ENCODE measurements around the gene BUD31. TPM values are rescaled to one million over a fixed set of nuclear protein-coding genes. Genes with fewer than 3 reads are reported as not detected.
"Not testable (repeated sequence)": the region's sequence is repeated elsewhere in the genome, so short reads cannot be mapped to it uniquely, and the experiment has no call there.

Gene BUD31
- total RNA-seq, 1 donor from 2014 or later: 95.8 TPM

DNA sequence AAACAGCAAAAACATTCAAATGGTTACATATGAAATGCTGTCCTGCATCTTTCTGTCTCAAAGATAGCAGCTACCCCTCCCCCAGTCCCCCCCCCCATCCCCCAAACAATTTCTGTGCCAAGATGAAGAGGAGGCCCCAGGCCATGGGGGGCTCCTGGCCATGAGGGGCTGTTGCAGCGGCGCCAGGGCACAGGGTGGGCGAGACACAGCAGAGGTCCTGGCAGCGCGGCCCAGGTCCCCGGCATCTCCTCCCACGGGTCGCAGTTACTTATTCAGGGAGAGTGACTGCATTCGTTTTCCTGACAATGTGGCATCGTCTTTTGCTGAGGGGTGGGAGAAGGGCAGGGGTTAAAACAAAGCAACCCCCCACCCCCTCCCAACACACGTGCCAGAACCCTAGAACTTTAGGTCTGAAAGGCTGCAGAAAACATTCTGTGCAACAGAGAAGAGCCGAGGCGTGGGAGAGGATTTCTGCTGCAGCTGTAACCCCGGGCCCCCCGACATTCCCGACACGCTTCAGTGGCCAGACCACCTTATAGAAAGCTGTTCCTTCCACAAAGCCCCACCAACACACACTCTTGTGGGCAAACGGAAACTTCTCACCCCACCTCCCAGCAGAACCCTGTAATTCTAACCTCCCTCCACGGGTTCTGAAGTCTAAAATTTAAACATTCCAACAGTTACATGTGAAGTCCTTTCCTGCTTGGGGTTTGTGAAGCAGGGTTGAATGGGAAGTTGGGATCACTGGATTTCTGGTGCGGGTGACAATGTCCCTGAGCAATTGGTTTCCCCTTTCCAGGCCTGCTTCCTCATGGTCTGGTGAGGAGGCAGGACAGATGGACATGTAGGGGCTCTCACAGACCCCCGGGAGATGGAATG lies 12.1 kb upstream of the BUD31 start:
- intact Hi-C loops (cut with micrococcal nuclease): no loop called here

DNA sequence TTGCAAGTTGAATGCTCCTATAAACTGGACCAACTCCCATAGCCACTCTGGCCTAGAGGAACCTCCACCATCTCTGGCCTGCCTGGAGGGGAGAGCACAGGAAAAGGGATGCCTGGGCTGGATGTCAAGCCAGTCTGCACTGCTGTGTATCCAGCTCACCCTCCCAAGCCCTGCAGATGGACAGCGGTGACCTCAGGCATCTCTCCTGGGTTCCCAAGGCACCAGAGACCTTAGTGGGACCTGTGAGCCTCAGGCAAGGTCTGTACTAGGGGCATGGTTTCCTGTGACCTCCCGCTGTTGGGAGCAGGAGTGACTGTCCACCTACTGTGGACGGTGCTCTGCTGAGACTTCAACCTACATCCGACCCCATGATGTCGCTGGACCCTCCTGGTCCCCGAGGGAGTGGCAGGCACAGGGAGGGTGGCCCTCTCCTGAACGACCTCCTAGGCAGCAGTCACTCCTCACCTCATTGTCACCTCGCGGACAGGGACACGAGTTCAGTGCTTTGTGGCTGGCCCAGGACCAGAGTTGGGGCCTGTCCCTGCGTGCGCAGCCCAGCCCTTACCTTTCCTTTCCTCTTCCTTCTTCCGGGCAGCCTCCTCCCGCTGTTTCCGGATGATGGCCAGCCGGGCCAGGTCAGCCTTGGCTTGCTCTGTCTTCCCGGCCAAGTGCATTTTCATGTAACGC lies 11.3 kb upstream of the BUD31 start:
- intact Hi-C loops (cut with micrococcal nuclease): no loop called here

DNA sequence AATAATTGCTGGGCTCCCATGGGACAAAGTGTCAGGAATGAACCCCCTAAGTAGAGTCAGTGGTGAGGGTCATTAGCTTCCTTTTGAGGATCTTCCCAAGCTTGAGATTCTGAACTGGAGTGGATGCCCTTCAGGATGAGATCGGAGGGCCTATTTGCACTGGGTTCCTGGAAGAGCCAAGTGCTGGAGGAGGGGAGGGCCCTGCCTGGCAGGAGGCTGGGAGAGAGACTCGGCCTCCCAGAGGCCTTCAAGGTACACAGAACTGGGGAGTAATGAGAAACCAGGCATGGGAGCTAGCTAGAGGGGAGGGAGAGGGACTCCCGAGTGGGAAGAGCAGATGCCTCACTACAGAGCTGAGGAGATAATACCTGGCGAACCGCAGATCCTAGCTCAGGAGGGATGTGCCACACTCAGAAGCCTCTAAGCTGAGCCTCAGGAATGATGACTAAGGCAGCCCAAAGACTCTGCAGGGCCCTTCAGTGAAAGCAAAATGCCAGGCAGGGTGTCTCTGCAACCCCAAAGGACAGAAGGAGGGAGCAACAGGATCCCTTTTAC lies 9.8 kb upstream of the BUD31 start:
- intact Hi-C loops (cut with micrococcal nuclease): no loop called here

DNA sequence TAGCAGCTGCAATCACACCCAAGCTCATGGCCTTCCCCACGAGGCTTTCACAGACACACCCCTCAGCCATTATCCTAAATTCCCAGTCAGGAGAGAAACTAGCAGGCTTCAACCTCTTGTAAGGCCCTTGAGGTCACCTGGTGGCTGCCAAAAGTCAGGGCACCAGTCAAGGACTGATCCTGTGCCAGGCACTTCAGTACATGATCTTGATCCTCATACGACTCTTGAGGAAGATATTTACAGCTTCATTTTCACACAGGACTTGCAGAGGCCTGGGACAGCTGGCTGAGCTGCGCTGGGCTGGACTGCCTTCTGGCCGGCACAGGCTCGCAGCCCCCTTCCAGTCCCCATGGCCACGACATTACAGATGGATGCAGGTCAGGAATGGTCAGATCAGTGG lies 9.2 kb upstream of the BUD31 start:
- intact Hi-C loops (cut with micrococcal nuclease): no loop called here

- intact Hi-C loops (cut with micrococcal nuclease): loop anchor here (10.0 kb wide), 1 partner anchor 682 kb away; the partner anchor contains the start of genes COPS6 and ZNF3
Measured at GRCh38 chr7:99402854-99403253, 5.9 kb upstream of the BUD31 start.

- intact Hi-C loops (cut with micrococcal nuclease): loop anchor here (10.0 kb wide), 1 partner anchor 681 kb away; the partner anchor contains the start of genes COPS6 and ZNF3
Measured at GRCh38 chr7:99403764-99404163, 5.0 kb upstream of the BUD31 start.

DNA sequence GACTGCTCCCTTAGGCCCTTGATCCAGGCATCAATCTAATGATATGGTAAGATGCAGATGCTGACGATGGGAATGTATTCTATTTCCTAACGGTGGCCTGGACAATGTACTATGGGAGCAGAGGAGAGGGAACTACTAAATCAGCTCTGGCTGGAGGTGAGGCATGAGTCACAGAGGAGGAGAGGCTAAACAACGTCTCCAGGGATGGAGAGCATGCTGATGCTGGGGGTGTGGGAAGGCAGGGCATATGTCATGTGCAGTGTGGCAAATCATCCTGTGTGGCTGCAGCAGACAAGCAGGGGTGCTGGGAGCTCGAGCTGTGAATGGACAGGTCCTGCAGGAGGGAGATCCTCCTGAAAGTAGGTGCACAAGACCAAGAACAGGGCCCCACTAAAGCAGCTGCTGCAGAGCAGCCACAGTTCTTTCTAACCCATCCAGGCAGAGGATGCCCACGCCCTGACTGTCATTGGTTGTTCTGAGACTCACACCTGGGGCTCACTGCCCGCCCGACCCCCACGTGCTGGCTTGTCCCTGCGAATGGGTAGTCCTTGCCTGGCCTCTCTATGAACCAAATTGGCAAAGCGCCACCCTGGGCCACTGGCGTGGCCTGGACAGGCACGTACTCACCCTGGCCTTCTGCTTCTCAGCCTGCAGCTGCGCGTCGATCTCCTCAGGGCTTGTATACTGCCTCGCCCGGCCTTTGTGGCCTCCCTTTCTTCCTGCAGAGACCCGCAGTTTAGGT lies 4.4 kb upstream of the BUD31 start:
- intact Hi-C loops (cut with micrococcal nuclease): loop anchor here (10.0 kb wide), 1 partner anchor 680 kb away; the partner anchor contains the start of genes COPS6 and ZNF3

DNA sequence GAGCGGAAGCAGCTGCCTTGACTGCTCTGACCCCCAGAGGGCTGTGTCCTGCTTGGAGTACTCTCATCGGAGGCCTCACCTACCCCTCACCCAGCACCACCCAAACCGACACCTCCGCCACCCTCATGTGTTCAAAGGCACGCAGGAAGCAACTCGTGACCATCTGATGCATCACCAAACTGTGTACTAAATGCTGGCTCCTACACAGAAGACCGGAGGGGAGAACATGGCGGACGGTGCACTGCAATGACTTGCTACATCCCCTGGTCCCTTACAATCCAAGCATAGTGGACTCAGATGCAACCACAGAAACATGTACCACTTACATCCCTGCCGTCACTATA lies 3.8 kb upstream of the BUD31 start:
- intact Hi-C loops (cut with micrococcal nuclease): loop anchor here (10.0 kb wide), 1 partner anchor 680 kb away; the partner anchor contains the start of genes COPS6 and ZNF3

DNA sequence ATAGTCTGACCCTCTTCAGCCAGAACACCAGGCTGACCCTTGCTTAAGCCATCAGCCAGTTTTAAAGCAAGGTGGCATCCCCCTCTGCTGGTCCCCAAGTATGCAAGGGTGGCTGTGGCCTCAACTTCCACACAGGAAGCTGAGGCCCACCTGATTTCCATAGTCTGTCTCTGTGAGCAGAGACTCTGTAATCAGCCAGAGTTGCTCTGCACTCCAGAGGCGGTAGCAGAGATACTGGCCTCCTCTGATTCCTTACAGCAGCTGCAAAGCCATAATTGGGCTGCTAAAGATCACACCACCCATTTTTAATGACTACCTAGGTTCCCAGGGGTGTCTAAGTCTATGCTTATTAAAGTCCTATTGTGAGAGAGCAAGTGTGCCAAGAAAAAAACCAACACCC lies 2.2 kb upstream of the BUD31 start:
- intact Hi-C loops (cut with micrococcal nuclease): loop anchor here (10.0 kb wide), 1 partner anchor 678 kb away; the partner anchor contains the start of genes COPS6 and ZNF3

- intact Hi-C loops (cut with micrococcal nuclease): loop anchor here (1.0 to 10.0 kb wide), 8 partner anchors 15 to 677 kb away; partner anchors contain the start of genes ARPC1B, COPS6, ZKSCAN5 and ZNF3
Measured at GRCh38 chr7:99407872-99408378, 844 bp upstream of the BUD31 start.

DNA sequence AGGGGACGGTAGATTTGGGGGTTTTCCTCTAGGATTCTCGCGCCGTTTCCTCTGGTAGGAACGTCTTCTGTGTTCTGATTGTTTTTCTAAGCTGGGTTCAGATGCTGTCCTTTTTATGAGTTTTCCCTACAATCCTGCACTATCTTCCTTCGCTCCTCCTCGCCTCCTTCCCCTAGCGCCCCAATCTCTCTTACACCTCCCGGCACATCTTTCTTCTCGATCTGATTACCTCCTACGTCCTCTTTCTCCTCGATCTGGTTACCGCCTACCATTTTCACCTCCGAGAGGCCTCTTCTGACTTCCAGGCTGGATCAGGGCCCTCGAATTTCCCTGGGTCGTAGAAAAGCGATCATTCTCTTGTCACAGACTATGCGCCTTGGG lies 413 bp downstream of the BUD31 start:
- intact Hi-C loops (cut with micrococcal nuclease): loop anchor here (1.0 to 10.0 kb wide), 5 partner anchors 16 to 676 kb away; partner anchors contain the start of genes COPS6, CPSF4, PTCD1 and ZNF3

DNA sequence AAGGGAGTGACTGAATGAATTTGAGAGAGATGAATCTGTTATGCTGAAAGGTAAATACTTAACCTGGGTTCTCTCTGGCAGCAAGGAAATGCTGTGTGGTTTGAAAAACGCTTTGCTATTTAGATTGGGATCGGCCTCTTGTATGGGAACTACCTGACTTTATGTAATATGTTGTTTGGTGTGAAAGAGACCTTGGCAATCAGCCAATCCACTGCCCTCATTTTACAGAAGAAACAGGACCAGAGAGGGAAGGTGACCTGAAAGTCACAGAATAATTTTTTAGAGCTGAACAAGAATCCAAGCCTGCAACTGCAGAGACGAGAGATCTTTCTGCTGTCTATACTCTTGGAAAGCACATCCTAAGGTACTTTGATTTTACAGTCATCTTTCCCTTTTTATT lies 1.0 kb downstream of the BUD31 start:
- intact Hi-C loops (cut with micrococcal nuclease): loop anchor here (1.0 to 10.0 kb wide), 5 partner anchors 17 to 675 kb away; partner anchors contain the start of genes COPS6, CPSF4, PTCD1 and ZNF3

DNA sequence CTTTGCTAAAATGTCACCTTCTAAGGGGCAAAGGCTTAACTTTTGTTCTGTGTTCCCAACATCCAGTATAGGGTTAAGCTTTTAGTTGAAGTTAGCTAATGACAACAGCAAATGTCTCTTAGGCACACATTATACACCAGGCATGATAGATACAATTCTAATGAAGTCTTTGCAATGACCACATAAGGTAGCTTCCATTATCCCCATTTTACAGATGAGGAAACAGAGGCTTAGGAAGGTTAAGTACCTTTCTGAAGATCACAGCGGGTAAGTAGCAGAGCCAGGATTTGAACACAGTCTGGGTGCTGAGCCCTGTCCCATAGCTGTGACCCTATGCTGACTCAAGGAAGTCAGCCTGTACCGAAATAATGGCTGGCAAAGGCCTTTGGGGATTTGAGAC lies 1.9 kb downstream of the BUD31 start:
- intact Hi-C loops (cut with micrococcal nuclease): no loop called here

DNA sequence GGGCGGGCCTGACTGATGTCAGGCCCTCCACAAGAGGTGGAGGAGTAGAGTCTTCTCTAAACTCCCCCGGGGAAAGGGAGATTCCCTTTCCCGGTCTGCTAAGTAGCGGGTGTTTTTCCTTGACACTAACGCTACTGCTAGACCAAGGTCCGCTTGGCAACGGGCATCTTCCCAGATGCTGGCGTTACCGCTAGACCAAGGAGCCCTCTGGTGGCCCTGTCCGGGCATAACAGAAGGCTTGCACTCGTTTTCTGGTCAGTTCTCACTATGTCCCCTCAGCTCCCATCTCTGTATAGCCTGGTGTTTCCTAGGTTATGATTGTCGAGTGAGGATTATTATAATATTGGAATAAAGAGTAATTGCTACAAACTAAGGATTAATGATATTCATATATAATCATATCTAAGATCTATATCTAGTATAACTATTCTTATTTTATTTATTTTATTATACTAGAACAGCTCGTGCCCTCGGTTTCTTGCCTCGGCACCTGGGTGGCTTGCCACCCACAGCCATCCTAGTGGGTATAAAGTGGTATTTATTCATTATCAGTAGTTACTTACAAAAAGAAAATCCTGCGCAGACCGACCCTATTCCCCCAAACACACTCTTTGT lies 6.9 kb downstream of the BUD31 start:
- intact Hi-C loops (cut with micrococcal nuclease): not testable (repeated sequence)

DNA sequence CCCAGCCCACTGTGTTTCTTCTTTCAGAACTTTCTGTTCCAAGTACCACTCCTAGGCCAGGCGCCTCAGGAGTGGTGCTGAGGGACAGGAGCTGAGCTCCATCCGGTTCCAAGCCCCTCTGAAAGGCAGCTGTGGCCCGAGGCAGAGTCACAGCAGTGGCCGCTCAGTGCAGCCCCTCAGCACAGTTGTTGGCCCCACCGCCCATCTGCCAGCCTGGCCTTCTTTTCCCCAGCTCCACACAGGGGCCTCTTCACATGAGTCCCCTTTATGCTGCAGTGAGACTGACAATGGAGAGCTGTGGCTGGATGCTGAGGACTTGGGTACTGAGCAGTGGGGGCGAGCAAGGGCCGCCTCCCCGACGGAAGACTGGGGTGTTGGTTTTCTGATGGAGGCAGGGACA lies 9.5 kb downstream of the BUD31 start:
- intact Hi-C loops (cut with micrococcal nuclease): no loop called here

DNA sequence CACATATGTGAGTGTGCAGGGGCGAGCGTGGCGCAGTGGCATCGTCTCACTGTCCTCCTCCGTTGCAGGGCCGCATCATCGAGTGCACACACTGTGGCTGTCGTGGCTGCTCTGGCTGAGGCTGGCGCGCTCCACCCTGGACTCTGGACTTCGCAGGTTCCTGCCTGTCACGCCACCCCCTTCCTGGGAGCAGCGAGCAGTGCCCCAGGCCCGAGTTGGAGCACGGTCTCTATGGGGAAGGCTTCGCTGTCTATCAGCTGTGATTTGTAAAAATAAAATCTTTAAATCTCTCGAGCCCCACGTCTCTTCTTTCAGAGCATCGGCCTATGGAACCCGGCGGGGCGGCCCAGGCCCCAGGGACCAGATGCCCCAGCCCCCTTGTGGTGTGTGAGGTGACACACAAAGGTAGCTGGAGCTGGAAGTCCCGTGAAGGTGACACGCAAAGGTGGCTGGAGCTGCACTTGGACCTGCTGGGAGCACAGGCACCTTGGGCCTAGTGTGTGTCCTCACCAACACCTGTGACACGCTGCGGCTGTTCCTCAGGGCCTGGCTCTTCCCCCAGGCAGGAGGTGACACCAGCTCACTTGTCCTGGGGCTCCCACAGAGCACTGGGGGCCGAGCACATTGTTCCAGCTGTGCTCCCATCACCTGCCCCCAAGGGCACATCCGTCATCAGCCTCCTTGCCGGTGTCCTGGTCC lies 10.7 kb downstream of the BUD31 start:
- intact Hi-C loops (cut with micrococcal nuclease): no loop called here

DNA sequence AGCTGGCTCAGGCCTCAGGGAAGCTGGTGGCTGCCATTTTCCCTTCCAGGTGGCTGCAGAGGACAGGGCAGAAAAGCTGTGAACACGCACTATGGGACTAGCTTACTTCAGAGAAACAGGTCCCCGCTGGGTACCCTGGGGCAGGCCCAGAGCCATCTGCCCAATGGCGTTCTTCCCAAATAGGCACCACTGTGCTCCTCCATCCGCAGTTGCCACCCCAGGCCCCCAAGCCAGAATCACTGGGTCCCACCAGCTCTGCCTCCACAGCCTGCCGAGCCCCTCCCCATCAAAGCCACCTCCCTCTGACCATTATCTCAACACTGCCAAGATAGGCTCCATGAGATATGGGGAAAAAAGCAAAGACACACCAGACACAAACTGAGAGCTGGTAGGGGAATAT lies 11.4 kb downstream of the BUD31 start:
- intact Hi-C loops (cut with micrococcal nuclease): no loop called here

DNA sequence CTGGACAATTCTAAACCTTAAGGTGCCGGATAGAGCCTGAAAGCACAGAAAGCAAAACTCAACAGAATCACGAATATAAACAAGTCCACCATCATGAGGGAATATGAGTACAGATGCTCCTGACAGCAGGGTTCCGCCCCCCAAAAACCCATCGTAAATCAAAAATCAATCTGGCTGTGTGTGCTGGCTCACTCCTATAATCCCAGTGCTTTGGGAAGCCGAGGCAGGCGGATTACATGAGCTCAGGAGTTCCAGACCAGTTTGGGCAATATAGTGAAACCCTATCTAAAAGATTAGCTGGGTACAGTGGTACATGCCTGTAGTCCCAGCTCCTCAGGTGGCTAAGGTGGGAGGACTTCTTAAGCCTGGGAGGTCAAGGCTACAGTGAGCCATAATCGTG lies 12.2 kb downstream of the BUD31 start:
- intact Hi-C loops (cut with micrococcal nuclease): no loop called here

- intact Hi-C loops (cut with micrococcal nuclease): no loop called here
Measured at GRCh38 chr7:99422186-99422585, 13.4 kb downstream of the BUD31 start.

GRCh38 chr7:99422625-99423024 lies 13.9 kb downstream of the BUD31 start:
- intact Hi-C loops (cut with micrococcal nuclease): no loop called here

All from T-helper 2 cell treated with Interferon-gamma antibody and Interleukin-4, amounts not matched to agents 100 ng/mL and 5 ng/mL, for 36 hours (primary cell).